Fibroblast of skin of back (primary cell): ENCODE data around the gene TRPM5.
A peak's percentile ranks its signal among the peaks of the same experiment; 100 is the strongest.

Experiments used
- DNase-seq: peaks from one replicate; pipeline ENCODE4 v3.0.0-alpha.2; 2013

Gene TRPM5

GRCh38 chr11:2420502-2421225, 23.6 kb downstream of the TRPM5 start:
- peak; percentile 56 for DNase-seq

GRCh38 chr11:2419638-2420501, 24.4 kb downstream of the TRPM5 start:
- DNase-seq, result peak; percentile 55

- no peak for DNase-seq
These were observed 25.5 kb downstream of the TRPM5 start for GRCh38 chr11:2418693-2419360.

GRCh38 chr11:2417856-2418692, 26.2 kb downstream of the TRPM5 start:
- no peak for DNase-seq

GRCh38 chr11:2416765-2417164, 27.5 kb downstream of the TRPM5 start:
- DNase-seq, result no peak

- no peak for DNase-seq
These were observed 28.5 kb downstream of the TRPM5 start for GRCh38 chr11:2415601-2416380.

- DNase-seq, result no peak
These were observed 29.1 kb downstream of the TRPM5 start for GRCh38 chr11:2415171-2415570.

GRCh38 chr11:2414616-2415015, 29.7 kb downstream of the TRPM5 start:
- DNase-seq, result no peak

GRCh38 chr11:2413742-2414579, 30.4 kb downstream of the TRPM5 start:
- DNase-seq, result no peak

- DNase-seq, result no peak
These were observed 32.0 kb downstream of the TRPM5 start for GRCh38 chr11:2412323-2412722.

- no peak for DNase-seq
These were observed 32.6 kb downstream of the TRPM5 start for GRCh38 chr11:2411446-2412305.

- DNase-seq, result no peak
These were observed 33.7 kb downstream of the TRPM5 start for GRCh38 chr11:2410616-2411015.

GRCh38 chr11:2409611-2410468, 34.5 kb downstream of the TRPM5 start:
- no peak for DNase-seq

GRCh38 chr11:2409126-2409525, 35.2 kb downstream of the TRPM5 start:
- DNase-seq, result no peak

GRCh38 chr11:2408671-2409070, 35.6 kb downstream of the TRPM5 start:
- no peak for DNase-seq

GRCh38 chr11:2406878-2407410, 37.4 kb downstream of the TRPM5 start:
- DNase-seq, result no peak

GRCh38 chr11:2406451-2406850, 37.9 kb downstream of the TRPM5 start:
- no peak for DNase-seq

GRCh38 chr11:2404735-2405196, 39.5 kb downstream of the TRPM5 start:
- DNase-seq, result no peak
